NCI-H446 treated with DMSO at 0.1 percent for 48 hours (cell line): ENCODE results near the gene EPN1.

Source experiments
- DNase-seq: peaks from one replicate; lab custom pipeline; 2025; lab: John Stamatoyannopoulos, UW

The EPN1 gene

GRCh38 chr19:55674841-55675660, at the start of gene EPN1:
EPN1 (plus strand) TSS chr19:55675226; CDS start chr19:55678628, 3,402 bp downstream.
- DNase-seq: peak; percentile 93

DNA sequence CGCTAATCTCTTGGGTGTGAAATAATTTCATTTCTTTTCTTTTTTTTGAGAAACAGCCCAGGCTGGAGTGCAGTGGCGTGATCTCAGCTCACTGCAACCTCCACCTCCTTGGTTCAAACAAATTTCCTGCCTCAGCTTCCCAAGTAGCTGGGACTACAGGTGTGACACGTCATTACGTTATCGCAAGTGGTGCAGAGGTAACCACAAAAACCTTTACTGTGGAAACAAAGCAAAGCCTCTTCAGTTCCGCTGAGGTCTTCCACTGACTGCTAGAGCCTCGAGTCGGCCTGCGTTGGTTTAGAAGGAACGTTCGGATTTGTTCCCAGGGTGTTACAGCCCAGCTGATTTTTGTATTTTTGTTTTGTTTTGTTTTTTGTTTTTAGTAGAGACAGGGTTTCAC, 48.7 kb upstream of the EPN1 start:
- DNase-seq: no peak

GRCh38 chr19:55632463-55632834, 42.6 kb upstream of the EPN1 start:
- DNase-seq: peak; percentile 83

GRCh38 chr19:55633861-55634260, 41.2 kb upstream of the EPN1 start:
- no peak for DNase-seq

GRCh38 chr19:55635334-55635717, 39.7 kb upstream of the EPN1 start:
- DNase-seq: no peak

DNA sequence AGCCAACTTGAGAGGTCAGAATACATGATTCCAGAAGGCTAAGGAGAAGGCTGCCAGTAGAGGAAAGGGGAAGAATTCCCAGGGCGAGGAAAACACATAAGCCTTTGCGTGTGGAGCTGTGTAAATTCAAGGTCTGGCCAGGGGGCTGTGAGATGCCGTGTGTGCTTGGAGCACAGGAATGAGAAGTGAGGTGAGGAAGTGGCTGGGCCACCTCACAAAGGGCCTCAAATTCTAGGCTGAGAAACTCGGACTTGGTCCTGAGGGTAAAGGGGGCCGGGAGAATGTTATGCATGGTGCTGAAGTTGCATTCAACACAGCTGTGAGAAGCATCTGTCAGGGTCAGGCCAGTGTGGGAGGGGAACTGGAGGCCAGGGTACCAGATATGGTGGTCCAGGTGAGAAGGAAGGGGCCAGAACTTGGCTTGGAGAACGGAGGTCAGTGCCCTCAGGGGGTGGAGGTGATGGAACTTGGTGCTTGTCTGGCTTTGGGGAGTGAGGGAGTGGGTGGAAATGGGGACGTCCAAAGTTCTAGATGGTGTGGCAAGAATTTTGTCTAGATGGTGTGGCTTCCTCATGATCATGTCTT, 39.1 kb upstream of the EPN1 start:
- DNase-seq: no peak

DNA sequence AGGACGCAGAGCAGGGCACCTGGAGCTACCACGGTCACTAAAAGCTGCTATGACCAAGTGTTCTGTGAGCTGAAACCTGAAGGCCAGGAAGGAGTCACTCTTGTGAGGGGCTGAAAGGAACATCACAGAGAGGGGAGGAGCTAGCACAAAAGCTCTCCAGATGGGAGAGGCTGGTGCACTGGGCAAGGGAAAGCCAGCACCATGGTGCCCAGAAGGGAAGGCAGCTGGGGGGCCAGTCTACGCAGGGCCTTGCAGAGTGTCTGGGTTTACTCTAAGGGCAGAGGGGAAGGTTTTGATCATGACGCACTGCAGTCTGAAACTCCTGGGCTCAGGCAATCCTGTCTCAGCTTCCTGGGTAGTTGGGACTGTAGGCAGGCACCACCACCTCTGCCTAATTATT, 38.3 kb upstream of the EPN1 start:
- DNase-seq: no peak

DNA sequence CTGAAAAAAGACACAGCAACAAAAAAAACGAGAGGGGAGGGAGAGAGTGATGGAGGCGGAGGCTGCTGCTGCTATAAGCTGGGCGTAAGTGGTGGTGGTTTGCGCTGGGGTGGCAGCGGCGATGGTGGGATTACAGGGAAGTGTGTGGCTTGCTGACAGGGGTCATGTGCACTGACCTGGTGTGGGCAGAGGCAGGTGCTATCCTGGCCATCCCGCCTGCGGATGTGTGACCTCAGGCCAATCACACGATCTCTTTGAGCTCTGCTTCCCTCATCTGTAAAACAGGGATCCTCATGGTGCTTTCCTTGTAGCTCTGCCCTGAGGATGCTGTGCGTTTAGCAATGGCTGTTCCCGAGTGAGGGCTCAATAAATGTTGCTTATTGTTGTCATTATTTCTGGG, 37.5 kb upstream of the EPN1 start:
- DNase-seq: no peak

GRCh38 chr19:55638864-55639359, 36.1 kb upstream of the EPN1 start:
- DNase-seq: no peak

DNA sequence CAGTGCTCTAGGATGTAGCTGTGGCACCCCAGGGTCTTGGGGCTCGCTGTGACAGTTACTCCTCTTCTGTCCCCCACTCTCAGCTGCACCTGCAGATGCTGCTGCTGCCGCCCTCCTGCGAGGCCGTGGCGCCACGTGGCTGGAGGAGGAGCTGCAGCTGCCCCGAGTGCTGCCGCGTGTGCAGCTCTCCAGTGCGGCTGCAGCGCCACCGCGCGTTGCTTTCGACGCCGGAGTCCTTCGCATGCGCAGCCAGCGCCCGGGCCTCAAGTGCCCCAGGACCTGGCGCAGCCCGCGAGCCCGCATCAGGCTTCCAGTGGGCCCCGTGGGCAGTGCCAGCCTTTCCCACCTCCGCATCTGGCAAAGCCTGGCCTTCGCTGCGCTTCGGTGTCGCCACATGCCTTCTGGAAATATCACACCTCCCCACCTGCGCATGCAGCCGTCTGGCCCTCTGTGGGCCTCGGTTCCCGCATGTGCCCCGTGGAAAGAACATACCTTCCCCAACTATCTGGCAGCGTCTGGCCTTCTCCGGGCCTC, 34.9 kb upstream of the EPN1 start:
- peak; percentile 53 for DNase-seq

GRCh38 chr19:55640577-55641425, 34.2 kb upstream of the EPN1 start, which contains the start of gene ZNF580:
ZNF580 (plus strand) TSS chr19:55641002; CDS start chr19:55642509, 1,507 bp downstream.
- peak; percentile 55 for DNase-seq

DNA sequence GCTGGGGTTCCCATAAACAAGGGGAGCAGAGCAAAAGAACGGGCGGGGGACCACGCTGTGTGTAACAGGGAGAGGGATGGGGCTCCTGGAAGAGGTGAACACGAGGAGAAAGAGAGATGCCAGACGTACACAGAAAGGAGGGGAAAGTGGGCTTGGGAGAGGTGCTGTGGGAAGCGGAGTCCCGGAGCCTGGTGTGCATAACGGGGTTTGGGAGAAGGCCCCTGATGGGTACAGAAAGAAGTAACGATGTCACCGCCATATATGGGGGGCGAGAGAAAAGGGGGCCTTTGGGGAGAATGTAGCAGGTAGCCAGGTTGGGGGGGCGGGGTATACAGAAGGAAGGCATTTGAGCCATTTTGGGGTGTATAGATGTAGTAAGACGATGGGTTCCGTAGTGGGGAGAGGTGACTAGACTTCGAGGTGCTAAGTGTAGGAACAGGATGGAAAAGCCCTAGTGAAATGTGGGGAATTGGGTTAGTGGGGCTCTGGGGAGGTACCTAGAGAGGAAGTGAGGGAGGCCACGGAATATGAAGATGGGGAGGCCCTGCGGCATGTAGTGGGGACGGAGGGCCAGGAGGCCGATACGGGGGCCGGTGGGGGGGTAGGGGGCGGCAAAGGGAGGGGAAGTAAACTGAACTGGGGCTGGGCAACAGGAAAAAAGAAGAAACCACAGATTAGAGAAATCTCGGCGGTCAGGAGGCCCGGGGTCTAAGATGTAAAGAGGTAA, 33.4 kb upstream of the EPN1 start:
- DNase-seq: no peak

DNA sequence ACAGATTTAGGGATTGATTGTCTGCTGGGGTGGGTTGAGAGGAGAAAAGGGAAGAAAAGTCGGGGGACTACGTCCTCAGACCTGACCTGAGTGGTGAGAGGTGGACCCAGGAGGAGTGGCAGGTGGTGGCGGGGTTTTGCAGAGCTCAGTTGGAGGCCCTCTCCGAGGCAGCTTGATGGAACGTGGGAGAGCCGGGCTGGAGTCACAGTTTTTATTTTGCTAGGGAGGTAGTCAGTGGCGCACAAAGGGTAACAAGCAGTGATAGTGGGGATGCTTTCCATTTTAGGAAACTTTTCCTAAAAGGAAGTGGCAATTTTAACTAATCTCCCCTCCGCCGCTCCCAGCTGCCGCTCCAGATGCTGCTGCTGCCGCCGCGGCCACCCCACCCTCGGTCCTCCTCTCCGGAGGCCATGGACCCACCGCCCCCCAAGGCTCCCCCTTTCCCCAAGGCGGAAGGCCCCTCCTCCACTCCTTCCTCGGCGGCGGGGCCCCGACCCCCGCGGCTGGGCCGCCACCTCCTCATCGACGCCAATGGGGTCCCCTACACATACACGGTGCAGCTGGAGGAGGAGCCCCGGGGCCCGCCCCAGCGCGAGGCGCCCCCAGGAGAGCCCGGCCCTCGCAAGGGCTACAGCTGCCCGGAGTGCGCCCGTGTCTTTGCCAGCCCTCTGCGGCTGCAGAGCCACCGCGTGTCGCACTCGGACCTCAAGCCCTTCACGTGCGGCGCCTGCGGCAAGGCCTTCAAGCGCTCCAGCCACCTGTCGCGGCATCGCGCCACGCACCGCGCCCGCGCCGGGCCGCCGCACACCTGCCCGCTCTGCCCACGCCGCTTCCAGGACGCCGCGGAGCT, 32.6 kb upstream of the EPN1 start:
- no peak for DNase-seq

DNA sequence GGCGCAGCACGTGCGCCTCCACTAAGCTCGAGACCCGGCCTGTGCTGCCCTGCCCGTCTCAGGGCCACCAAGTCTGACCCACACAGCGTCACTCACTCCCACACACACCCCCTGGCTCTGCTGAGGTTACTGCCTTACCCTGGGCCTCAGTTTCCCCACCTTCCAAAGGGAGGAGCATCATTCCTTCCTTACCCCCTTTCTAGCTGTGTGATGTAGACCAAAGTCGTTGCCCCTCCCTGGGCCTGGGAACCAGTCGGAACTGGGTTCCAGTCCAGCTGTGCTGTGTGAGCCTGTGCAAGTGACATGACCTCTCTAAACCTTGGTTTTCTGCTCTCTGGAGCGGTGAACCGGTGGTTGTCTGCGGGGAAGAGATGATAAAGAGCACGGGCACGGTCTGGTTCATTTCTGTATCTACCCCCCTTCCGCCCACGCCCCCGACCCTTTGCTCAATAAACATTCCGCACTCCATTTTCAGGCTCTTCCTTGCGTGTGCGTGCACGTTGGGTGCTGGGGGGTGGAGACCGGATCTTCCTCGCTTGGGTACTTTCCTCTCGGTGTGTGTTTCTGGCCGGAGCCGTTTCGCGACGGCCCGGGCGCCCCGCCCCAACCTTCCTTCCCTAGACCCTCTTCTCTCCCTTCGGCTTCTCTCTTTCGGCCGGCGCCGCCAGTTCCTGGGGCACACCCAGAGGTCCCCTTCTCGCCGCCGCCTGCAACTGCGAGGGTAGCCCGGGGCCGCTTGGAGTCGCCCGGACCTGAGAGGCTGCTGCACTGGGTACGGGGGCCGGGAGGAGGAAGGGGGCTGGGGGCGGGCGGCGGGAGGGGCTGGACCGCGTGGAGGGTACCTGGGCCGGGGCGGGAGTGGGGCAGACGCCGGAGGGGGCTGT, 31.8 kb upstream of the EPN1 start, which contains the start of gene ZNF581:
ZNF581 (plus strand) TSS at position 647 of the 884 bp plus-strand sequence. CDS start 923 bp downstream, outside the sequence.
- DNase-seq: peak; percentile 28

- no peak for DNase-seq
Measured at GRCh38 chr19:55643887-55644176, 31.2 kb upstream of the EPN1 start.

DNA sequence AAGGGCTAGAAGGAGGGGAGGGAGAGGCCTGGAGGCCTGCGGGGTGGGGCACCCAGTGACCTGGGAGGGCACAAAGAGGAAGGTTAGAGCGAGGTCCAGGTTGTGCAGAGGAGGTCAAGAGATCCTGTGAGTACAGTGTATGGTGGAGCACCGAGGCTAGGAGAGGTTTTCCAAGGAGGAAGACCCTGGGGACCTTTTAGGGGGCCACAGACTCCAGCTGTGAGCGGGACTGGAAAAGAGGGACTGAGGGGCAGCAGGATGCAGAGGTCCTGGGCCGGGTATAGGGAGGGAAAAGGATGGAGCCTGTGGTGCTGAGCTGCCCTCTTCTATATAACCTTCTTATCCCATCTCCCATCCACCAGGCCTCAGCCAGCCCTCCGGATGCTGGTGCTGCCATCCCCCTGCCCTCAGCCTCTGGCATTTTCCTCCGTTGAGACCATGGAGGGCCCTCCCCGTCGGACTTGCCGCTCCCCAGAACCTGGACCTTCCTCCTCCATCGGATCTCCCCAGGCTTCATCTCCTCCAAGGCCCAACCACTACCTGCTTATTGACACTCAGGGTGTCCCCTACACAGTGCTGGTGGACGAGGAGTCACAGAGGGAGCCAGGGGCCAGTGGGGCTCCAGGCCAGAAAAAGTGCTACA, 30.7 kb upstream of the EPN1 start:
- no peak for DNase-seq

DNA sequence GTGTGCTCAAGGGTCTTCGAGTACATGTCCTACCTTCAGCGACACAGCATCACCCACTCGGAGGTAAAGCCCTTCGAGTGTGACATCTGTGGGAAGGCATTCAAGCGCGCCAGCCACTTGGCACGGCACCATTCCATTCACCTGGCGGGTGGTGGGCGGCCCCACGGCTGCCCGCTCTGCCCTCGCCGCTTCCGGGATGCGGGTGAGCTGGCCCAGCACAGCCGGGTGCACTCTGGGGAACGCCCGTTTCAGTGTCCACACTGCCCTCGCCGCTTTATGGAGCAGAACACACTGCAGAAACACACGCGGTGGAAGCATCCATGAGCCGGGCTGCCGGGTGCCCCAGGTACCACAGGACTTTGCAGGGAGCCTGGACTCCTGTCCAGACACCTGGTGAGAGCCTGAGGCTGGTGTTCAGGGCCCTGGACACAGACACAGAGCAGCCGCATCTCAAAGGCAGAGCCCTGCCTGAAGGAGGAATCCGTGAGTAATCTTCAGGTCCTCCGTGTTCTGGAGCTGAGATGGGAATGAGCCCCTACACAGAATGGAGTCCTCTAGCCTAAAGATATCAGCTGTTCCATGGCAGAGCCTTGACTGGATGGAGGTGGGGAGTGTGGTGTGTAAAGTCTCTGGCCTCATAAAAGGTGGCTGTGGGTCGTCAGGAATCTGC, 30.0 kb upstream of the EPN1 start:
- DNase-seq: no peak

DNA sequence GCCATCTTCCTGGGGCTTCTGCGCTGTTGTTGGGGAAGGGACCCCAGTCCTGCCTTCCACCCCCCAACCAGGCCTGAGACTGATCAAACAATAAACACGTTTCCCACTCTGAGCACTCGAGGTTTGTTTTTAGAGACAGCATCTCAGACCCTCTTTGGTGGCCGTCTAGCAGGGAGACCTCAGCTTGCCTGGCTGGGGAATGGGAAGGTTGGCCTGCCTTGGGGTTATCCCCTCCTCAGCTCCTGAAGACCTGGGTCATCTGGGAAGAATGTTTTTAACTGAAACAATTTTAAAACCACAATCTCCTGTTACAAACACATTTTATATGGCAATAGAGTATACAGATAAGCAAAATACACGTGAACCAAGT, 29.5 kb upstream of the EPN1 start:
- no peak for DNase-seq
